ENCODE measurements around the gene CYGB. TPM values are rescaled to one million over a fixed set of nuclear protein-coding genes. Genes with fewer than 3 reads are reported as not detected.
A peak's percentile ranks its signal among the peaks of the same experiment; 100 is the strongest.

Gene CYGB
- total and polyA plus RNA-seq, 9 of the 15 experiments (the other 6 are each of a cell fraction or from before 2014, with no cell fraction given): 0.08 to 0.95 (median 0.18) TPM; not detected in 5

DNA sequence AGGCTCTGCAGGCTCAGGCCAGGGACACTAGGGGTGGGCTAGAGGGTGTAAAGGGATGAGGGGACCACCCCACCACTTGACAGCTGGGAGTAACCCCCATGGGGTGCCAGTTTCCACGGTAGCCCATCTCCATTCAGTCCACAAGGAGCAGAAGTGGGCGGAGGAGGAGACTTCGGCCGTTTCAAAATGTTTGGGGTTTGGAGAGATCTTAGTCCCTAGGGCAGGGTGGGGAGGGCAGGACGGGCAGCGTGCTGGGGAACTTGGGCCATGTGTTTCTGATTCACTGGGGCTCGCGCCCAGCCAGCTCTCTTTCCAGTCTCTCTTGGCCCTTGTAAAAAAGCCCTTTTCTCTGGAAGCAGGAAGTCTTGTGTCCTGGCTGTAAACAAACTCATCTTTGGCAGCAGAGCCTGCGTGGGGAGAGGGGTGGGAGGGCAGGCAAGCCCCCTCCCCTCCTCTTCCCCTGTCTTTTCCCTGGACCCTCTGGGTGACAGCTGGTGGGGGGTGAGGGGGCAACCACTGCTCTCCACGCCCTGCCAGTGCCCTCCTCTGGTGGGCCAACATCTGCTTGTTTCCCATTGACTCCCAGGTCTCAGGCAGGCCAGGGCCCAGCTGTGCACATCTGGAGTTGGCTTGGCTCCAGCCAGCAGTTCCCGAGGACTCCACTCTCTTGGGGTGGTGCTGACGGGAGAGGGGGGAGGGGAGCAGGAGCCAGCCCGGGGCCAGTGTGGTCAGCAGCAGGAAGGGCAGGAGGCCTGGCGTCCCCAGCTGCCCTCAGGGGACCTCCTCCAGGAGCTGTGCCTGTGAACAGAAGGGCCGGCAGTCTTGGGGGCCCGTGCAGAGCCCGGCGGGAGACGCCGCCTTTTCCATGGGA, 8.1 kb downstream of the CYGB start (continued):
- TF ChIP-seq, protein P1, sequence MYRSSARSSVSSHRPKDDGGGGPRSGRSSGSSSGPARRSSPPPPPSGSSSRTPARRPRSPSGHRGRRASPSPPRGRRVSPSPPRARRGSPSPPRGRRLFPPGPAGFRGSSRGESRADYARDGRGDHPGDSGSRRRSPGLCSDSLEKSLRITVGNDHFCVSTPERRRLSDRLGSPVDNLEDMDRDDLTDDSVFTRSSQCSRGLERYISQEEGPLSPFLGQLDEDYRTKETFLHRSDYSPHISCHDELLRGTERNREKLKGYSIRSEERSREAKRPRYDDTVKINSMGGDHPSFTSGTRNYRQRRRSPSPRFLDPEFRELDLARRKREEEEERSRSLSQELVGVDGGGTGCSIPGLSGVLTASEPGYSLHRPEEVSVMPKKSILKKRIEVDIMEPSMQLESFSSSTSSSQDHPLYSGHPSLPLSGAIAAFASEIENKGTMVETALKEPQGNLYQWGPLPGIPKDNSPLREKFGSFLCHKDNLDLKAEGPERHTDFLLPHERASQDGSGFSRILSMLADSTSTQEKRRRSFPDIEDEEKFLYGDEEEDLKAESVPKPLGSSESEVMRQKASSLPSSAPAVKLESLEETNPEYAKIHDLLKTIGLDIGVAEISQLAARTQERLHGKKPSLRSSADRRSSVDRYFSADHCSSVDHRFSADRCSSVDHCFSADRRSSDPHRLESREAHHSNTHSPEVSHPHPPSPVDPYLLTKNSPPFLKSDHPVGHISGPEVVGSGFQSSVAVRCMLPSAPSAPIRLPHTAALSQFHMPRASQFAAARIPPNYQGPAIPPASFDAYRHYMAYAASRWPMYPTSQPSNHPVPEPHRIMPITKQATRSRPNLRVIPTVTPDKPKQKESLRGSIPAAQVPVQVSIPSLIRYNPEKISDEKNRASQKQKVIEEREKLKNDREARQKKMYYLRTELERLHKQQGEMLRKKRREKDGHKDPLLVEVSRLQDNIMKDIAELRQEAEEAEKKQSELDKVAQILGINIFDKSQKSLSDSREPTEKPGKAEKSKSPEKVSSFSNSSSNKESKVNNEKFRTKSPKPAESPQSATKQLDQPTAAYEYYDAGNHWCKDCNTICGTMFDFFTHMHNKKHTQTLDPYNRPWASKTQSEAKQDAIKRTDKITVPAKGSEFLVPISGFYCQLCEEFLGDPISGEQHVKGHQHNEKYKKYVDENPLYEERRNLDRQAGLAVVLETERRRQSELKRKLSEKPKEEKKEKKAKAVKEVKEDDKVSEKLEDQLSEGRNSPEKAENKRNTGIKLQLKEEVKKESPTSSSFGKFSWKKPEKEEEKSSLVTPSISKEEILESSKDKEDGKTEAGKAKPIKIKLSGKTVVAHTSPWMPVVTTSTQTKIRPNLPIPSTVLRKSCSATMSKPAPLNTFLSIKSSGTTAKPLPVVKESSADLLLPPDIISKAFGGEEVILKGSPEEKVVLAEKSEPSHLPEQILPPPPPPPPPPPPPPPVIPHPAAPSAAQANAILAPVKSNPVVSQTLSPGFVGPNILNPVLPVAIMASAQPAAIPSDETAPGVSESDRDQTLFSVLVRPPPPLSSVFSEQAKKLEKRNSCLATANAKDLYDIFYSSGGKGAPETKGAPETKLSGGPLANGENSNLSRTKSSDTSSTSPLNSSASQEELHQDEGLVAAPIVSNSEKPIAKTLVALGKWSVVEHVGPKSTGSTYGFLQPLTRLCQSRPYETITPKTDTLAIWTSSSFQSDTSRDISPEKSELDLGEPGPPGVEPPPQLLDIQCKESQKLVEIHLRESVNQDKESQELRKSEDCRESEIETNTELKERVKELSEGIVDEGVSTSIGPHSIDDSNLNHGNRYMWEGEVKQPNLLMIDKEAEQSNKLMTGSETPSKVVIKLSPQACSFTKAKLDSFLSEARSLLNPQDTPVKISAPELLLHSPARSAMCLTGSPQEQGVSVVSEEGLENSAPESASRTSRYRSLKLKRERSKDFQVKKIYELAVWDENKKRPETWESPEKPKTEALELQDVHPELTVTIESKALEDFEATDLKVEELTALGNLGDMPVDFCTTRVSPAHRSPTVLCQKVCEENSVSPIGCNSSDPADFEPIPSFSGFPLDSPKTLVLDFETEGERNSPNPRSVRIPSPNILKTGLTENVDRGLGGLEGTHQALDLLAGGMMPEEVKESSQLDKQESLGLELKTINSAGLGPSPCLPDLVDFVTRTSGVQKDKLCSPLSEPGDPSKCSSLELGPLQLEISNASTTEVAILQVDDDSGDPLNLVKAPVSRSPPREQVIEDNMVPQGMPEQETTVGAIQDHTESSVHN (IDR thresholded peaks at IDR 0.05; ENCODE audit: borderline replicate concordance in 1 of 2, low read depth in 1 of 2): no peak
- TF ChIP-seq CHCHD3 (CRISPR knock-in tag; IDR thresholded peaks at IDR 0.05) (no peak), CBFB (CRISPR knock-in tag; IDR thresholded peaks at IDR 0.05) (no peak), ZSCAN32 (CRISPR knock-in tag; IDR thresholded peaks at IDR 0.05) (0 out of 2 replicates have a peak, but pooled peaks have one; percentile 10), TAF7 (tag; IDR thresholded peaks at IDR 0.05) (no peak), HMG20B (CRISPR knock-in tag; IDR thresholded peaks at IDR 0.05) (no peak)
- TF ChIP-seq, protein P2, sequence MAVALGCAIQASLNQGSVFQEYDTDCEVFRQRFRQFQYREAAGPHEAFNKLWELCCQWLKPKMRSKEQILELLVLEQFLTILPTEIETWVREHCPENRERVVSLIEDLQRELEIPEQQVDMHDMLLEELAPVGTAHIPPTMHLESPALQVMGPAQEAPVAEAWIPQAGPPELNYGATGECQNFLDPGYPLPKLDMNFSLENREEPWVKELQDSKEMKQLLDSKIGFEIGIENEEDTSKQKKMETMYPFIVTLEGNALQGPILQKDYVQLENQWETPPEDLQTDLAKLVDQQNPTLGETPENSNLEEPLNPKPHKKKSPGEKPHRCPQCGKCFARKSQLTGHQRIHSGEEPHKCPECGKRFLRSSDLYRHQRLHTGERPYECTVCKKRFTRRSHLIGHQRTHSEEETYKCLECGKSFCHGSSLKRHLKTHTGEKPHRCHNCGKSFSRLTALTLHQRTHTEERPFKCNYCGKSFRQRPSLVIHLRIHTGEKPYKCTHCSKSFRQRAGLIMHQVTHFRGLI (CRISPR knock-in tag; IDR thresholded peaks at IDR 0.05): no peak
- TF ChIP-seq, protein P3, sequence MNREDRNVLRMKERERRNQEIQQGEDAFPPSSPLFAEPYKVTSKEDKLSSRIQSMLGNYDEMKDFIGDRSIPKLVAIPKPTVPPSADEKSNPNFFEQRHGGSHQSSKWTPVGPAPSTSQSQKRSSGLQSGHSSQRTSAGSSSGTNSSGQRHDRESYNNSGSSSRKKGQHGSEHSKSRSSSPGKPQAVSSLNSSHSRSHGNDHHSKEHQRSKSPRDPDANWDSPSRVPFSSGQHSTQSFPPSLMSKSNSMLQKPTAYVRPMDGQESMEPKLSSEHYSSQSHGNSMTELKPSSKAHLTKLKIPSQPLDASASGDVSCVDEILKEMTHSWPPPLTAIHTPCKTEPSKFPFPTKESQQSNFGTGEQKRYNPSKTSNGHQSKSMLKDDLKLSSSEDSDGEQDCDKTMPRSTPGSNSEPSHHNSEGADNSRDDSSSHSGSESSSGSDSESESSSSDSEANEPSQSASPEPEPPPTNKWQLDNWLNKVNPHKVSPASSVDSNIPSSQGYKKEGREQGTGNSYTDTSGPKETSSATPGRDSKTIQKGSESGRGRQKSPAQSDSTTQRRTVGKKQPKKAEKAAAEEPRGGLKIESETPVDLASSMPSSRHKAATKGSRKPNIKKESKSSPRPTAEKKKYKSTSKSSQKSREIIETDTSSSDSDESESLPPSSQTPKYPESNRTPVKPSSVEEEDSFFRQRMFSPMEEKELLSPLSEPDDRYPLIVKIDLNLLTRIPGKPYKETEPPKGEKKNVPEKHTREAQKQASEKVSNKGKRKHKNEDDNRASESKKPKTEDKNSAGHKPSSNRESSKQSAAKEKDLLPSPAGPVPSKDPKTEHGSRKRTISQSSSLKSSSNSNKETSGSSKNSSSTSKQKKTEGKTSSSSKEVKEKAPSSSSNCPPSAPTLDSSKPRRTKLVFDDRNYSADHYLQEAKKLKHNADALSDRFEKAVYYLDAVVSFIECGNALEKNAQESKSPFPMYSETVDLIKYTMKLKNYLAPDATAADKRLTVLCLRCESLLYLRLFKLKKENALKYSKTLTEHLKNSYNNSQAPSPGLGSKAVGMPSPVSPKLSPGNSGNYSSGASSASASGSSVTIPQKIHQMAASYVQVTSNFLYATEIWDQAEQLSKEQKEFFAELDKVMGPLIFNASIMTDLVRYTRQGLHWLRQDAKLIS (CRISPR knock-in tag; IDR thresholded peaks at IDR 0.05): 0 out of 2 replicates have a peak, but pooled peaks have one; percentile 7
- TF ChIP-seq, protein P4, sequence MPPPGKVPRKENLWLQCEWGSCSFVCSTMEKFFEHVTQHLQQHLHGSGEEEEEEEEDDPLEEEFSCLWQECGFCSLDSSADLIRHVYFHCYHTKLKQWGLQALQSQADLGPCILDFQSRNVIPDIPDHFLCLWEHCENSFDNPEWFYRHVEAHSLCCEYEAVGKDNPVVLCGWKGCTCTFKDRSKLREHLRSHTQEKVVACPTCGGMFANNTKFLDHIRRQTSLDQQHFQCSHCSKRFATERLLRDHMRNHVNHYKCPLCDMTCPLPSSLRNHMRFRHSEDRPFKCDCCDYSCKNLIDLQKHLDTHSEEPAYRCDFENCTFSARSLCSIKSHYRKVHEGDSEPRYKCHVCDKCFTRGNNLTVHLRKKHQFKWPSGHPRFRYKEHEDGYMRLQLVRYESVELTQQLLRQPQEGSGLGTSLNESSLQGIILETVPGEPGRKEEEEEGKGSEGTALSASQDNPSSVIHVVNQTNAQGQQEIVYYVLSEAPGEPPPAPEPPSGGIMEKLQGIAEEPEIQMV (tag; conservative IDR thresholded peaks at IDR 0.05; ENCODE audit: low read depth): 0 out of 2 replicates have a peak, but pooled peaks have one; percentile 20

Data from K562 (cell line).